ENCODE measurements around the gene TM4SF18. TPM values are rescaled to one million over a fixed set of nuclear protein-coding genes. Genes with fewer than 3 reads are reported as not detected.
A peak's percentile ranks its signal among the peaks of the same experiment; 100 is the strongest.
"Not testable (repeated sequence)": the region's sequence is repeated elsewhere in the genome, so short reads cannot be mapped to it uniquely, and the experiment has no call there.

TM4SF18 gene
- total RNA-seq, 1 donor from 2014 or later, result 7.7 TPM

DNA sequence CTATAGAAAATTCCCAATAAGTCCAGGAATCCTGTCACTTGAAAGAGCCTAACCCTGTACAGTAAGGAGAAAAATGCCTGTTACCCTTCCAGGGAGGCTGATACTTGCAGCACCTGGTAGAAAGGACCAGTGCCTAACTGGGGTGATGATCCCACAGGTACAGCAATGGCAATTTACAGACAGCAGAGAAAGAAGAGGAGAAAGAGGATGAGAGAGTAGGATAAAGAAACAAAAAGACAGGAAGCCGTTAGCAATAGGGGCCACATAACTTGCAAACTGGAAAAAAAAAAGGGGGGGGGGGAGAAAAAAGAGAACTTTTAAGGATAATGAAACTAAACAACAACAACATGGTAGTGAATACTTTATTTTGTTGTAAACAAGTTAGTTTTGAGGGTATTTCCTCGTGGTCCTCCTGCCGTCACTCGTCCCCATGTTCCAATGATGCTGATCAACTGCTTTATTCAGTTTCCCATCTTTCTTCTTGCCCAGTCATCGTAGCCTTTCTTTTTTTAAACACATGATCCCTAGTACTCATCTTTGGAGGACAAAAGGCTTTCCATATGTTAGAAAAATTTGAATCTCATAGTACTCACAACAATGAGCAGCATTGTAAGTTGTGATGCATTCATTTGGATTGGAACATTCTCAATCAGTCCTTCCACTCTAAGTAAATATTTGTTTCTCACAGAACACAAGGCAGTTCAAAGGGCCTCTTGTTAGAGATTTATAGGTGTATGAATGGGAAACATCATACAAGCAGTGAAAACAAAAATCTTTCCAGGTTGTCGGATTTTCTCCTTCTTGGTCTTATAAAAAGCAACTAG lies 35.5 kb upstream of the TM4SF18 start:
- no peak for DNase-seq (ENCODE audit: low spot score)

DNA sequence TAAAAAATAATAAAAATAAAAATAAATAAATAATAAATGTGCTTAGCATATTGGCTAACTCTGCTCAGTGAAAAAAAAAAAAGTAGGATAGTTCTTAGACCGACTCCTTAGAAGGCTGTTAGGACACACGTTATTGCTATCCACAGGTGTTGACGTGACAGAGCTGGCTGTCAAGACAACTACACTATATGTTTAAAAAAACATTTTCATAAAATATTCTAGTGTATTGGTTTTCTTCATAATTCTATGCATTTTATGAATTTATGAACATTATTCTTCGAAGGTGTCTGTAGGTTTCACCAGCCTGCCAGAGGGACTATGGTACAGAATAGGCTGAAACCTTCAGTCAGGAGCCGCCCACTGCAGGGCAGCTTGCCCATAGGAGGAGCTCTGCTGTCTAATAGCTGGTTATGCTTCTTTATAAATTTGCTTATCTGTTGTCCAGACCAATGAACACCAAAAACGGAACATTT lies 34.8 kb upstream of the TM4SF18 start:
- no peak for DNase-seq (ENCODE audit: low spot score)

DNA sequence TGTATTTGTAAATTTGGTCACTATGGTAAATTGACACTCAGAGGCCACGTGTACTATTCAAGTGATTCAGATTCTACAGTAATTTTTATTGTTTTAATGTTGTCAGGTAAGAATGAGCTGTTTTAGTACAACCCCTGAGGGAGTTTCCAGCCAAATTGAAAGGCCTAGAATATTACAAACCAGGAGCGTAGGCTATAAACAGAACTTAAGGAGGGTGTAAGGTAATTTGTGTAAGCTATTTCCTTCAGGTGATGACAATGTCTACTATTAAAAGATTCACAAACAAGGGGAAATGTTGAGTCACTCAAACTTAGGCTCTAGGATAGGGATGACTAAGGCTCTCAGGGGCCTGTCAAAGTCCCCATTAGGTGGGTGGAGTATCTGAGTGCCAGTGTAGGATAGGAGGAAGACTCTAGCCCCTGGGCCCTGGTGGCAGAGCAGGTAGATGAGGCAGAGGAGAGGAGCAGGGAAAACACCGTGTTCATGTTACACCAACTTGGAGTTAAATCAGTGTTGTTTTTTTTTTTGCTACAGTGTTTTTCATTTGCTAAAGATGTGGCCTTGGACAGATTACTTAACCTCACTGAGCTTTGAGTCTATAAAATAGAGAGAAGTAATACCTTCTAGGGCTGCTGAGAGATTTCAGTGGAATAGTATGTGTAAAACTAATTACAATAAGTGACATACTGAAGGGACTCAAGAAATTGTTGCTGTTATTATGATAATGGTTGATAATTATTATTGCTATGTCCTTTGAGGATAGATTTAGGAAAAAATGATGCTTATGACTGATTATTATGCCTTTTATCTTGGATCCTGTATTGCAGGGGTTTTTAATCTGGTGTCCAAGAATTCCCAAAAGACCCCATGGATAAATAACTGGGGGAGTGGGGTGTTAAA lies 33.8 kb upstream of the TM4SF18 start:
- DNase-seq (ENCODE audit: low spot score), result no peak

GRCh38 chr3:149366031-149366430 lies 32.6 kb upstream of the TM4SF18 start:
- DNase-seq (ENCODE audit: low spot score), result no peak

DNA sequence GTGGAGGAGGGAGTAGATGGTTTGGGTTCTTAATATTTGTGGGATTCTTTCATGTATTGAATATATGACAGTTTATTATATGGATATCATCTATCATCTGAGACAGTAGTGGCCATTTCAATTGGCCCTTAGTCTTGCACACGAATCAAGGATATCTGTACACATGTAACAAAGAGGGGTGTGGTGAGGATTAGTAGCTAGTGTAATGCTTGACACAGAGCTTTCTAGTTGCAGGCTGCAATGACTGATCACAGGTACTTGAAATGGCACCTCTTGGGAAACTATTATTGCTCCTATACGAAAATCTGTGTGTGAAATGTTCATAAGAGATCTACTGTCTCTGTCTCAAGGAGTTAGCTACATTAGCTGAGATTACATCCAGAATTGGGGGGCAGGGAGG lies 31.2 kb upstream of the TM4SF18 start:
- DNase-seq (ENCODE audit: low spot score), result no peak

GRCh38 chr3:149363053-149363452 lies 29.6 kb upstream of the TM4SF18 start:
- DNase-seq (ENCODE audit: low spot score), result no peak

DNA sequence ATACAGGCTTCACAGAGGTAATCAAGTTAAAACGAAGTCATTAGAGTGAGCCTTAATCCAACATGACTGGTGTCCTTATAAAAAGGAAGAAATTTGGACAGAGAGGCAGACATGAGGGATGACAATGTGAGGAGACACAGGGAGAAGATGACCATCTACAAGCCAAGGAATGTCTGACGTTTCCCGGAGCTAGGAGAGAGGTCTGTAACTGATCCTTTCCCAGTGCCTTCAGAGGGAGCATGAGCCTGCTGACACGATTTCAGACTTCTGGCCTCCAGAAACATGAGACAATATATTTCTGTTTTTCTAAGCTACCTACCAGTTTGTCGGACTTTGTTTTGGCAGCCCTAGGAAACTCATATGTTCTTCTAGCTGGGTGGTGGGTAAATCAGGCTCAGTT lies 28.9 kb upstream of the TM4SF18 start:
- DNase-seq (ENCODE audit: low spot score), result no peak

DNA sequence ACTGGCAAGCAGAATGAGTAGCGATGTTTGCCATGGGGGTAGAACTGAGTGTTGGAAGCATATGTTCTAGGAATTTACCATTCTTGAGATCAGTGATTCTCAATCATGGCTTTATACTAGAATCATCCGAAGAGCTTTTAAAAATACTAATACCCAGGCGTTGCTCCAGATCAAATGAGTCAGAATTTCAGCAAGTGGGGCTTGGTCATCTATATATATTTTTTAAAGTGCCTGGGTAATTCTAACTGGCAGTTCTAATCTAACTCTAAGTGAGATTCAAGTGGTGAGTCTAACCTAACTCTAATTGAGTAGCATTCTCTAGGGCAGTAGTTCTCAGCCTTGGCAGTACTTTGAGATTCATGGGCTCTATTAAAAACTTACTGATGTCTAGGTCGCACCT lies 23.2 kb upstream of the TM4SF18 start:
- no peak for DNase-seq (ENCODE audit: low spot score)

DNA sequence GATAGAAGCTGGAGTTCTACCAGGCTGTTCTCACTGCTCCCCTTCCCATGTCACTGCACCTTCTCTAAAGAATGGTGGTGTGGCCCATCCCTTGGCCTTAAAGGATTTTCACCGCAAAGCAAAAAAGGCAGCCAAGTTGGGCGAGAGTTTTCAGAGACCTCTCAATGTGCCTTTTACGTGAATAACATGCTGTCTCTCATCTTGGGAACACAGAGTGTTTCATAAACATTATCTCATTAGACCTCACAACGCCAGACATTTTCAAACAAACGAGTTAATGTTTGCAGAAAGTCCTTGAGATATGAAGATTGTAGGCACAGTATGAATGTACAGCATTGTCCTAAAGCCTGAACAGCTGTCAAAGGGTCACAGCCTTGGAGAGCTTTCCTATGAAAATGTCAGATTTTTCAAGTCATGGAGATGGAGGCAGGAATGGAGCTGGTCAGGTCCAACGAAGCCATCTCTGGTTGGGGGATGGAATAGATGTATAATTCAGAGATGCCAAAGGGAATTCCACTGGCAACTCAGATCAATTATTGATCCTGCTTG lies 22.7 kb upstream of the TM4SF18 start:
- peak; percentile 60 for DNase-seq (ENCODE audit: low spot score)

GRCh38 chr3:149353581-149354184 lies 20.2 kb upstream of the TM4SF18 start:
- no peak for DNase-seq (ENCODE audit: low spot score)

DNA sequence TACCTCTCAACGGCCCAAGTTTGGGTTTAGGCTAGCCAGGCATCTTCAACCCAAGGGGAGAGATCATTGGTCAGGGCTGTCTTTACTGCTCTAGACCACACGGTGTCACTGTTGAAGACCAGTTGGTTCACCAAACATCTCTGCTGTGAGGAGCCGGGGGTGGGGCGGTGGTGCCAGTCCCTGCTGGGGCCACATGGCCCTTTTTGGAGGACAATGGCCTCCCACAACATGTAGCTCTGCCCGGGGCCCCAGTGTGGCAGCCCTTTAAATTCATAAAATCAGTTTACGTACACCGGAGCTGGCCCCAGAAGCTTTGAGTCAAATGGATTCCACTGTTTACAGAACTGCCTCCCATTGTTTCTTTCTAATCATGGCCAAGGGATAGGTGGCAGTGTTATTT lies 19.1 kb upstream of the TM4SF18 start:
- DNase-seq (ENCODE audit: low spot score), result peak; percentile 58

DNA sequence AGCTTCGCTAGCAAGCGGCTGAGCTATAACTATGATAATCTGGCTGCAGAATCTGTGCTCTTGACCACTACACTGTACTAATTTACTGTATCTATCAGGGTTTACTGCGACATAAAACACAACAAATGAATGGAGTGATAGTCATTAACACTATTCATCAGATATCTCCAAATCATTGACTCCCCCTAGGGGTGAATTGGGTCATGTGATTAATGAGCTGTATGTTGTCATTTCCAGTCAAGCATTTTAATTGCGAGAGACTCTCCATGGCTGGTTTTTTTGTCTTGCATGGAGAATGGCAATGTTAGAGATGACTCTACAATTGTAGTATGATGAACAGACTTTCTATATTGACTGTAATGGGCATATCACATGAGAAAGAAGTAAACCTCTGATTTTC lies 10.5 kb upstream of the TM4SF18 start:
- no peak for DNase-seq (ENCODE audit: low spot score)

DNA sequence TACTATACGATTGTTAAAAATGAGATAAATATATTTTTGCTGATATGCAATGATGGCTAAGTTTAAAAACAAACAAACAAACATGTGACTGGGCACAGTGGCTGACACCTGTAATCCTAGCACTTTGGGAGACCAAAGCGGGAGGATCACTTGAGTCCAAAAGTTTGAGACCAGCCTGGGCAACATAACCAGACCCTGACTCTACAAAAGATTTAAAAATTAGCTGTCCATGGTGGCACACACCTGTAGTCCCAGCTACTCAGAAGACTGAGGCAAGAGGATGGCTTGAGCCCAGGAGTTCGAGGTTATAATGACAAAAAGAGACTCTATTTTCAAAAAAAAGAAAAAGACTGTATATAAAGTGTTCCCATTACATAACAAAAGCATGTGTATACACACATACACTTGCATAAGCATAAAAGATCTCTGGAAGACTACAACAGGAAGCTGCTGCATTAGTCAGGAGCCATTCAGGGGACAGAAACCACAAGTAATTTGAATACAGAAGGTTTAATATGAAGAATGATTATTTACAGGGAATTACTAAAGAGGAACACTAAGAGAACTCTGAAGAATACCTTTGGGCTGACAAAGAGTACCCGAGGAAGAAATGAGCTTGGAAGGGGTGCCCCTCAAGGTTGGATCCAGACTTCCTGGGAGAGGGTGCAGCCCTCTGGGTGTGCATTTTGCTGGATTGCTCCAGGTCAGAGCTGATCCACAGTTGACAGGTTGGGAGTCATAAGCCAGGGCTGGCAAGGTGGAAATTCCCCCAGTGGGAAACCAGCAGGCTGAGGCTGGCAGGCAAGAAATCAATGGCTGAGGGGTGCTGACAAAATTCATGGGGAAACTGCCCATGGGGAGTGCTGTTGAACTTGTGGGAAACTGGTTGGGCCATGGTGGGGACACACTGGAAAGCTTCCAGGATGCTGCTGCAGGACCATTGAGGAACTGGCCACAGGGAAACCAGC lies 9.3 kb upstream of the TM4SF18 start:
- DNase-seq (ENCODE audit: low spot score), result no peak

GRCh38 chr3:149340310-149340933 lies 7.0 kb upstream of the TM4SF18 start:
- no peak for DNase-seq (ENCODE audit: low spot score)

GRCh38 chr3:149339931-149340309 lies 6.5 kb upstream of the TM4SF18 start:
- DNase-seq (ENCODE audit: low spot score), result peak; percentile 72

GRCh38 chr3:149337486-149337885 lies 4.0 kb upstream of the TM4SF18 start:
- not testable (repeated sequence) for DNase-seq (ENCODE audit: low spot score)

DNA sequence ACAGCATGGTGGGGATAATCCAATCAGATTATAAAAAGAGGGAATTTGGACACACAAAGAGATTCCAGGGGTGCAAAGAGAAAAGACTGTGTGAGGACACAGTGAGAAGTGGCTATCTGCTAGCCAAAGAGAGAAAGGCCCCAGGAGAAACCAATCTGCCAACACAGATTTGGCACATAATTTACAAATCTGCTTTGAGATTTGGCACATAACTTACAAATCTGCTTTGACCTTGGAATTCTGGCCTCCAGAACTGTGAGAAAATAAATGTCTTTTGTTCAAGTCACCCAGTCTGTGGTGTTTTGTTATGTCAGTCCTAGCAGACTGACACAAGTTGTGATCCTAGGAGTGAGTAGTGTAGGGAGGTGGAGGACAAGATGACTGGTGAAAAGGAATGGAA lies 3.5 kb upstream of the TM4SF18 start:
- DNase-seq (ENCODE audit: low spot score), result no peak

GRCh38 chr3:149332771-149333170 lies 665 bp downstream of the TM4SF18 start:
- DNase-seq (ENCODE audit: low spot score), result no peak

GRCh38 chr3:149332227-149332765 lies 1.1 kb downstream of the TM4SF18 start:
- no peak for DNase-seq (ENCODE audit: low spot score)

DNA sequence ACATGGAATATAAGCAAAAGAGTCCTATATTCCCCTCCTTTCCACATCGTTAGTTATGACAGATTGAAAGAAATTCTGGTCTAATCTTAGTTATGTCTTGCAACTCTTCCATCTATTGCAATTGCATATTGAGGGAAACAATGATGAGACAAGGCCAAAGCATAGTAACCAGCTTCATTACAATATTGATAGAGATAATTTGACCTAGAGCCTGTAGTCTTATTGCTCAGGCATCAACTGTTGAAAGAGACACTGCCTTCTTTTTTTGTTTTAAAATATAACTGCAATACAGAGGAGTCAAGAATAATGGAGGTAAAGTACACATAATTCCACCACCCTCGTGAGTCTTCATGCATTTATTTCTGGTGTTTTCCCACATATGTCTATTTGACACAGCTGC lies 2.0 kb downstream of the TM4SF18 start:
- no peak for DNase-seq (ENCODE audit: low spot score)

All from mucosa of gallbladder (tissue), 1 donor.